SK-N-SH (cell line): ENCODE results near the gene INPP5A. TPM values are rescaled to one million over a fixed set of nuclear protein-coding genes. Genes with fewer than 3 reads are reported as not detected.

Source experiments
- CTCF ChIA-PET: fragments of 300-600, 350-600 bp; formaldehyde crosslinking; extraction: SDS; loops from one replicate; lab custom pipeline; 2021; lab: Yijun Ruan, JAX
- POLR2A ChIA-PET: fragments of 350-600 bp; sonication (Branson Sonifier 250); formaldehyde crosslinking; extraction: SDS; loops from one replicate; lab custom pipeline; 2020; ENCODE audit warnings: antibody characterized with exemption, inconsistent platforms; lab: Yijun Ruan, JAX
- DNase-seq: peaks from one replicate; pipeline ENCODE4 v3.0.0; 2012
- H2AFZ ChIP-seq: fragments of 200-600 bp; sonication (generic); 2 replicates; pipeline ENCODE4 v1.8.1; 2016; ENCODE audit warnings: antibody characterized with exemption, mild to moderate bottlenecking, low read depth
- H3F3A ChIP-seq: fragments of 200-600 bp; sonication (generic); replicated peaks from 2 replicates; pipeline ENCODE3; 2016; ENCODE audit warnings: antibody characterized with exemption, mild to moderate bottlenecking; ENCODE audit not compliant: insufficient read depth
- H3K27ac ChIP-seq, 2 experiments: fragments of 200-500 bp in 1 of 2; fragments of 200-600 bp in 1 of 2; sonication (Bioruptor generic) in 1 of 2; sonication (generic), shearing (Covaris generic) in 1 of 2; 2 replicates each; pipeline versions ENCODE4 v1.5.1 to v1.6.1; 2014 to 2016; ENCODE audit warnings: low read depth in 2 of 2, inconsistent platforms in 1 of 2, low read length in 1 of 2, mild to moderate bottlenecking in 1 of 2, mixed read lengths in 1 of 2
- H3K27me3 ChIP-seq: fragments of 200-600 bp; sonication (generic), shearing (Covaris generic); 2 replicates; pipeline ENCODE4 v1.6.1; 2016; ENCODE audit warnings: mixed run types; ENCODE audit not compliant: insufficient read depth
- H3K36me3 ChIP-seq, 2 experiments: fragments of 200-500 bp in 1 of 2; fragments of 200-600 bp in 1 of 2; sonication (Bioruptor generic) in 1 of 2; sonication (generic) in 1 of 2; replicated peaks in 1 of 2; 2 replicates each; pipeline versions ENCODE3 to v1.5.1; 2014 to 2016; ENCODE audit warnings: low read length in 1 of 2, mild to moderate bottlenecking in 1 of 2; ENCODE audit not compliant: insufficient read depth in 2 of 2, control insufficient read depth in 1 of 2
- H3K4me1 ChIP-seq, 2 experiments: fragments of 200-500 bp in 1 of 2; fragments of 200-600 bp in 1 of 2; sonication (Bioruptor generic) in 1 of 2; sonication (generic), shearing (Covaris generic) in 1 of 2; 2 replicates each; pipeline versions ENCODE4 v1.5.1 to v1.6.1; 2014 to 2016; ENCODE audit warnings: low read depth in 1 of 2, low read length in 1 of 2, mixed run types in 1 of 2; ENCODE audit not compliant: insufficient read depth in 2 of 2, control insufficient read depth in 1 of 2
- H3K4me2 ChIP-seq: fragments of 200-600 bp; sonication (generic), shearing (Covaris generic); 2 replicates; pipeline ENCODE4 v1.6.1; 2017; ENCODE audit warnings: mixed run types
- H3K4me3 ChIP-seq, 2 experiments: fragments of 200-500 bp in 1 of 2; fragments of 200-600 bp in 1 of 2; sonication (Bioruptor generic) in 1 of 2; sonication (generic), shearing (Covaris generic) in 1 of 2; 2 replicates each; pipeline versions ENCODE4 v1.5.1 to v1.8.1; 2014 to 2016; ENCODE audit warnings: low read depth in 2 of 2, inconsistent platforms in 1 of 2, low read length in 1 of 2, mild to moderate bottlenecking in 1 of 2, mixed read lengths in 1 of 2, moderate library complexity in 1 of 2
- H3K79me2 ChIP-seq: fragments of 200-600 bp; sonication (generic); 2 replicates; pipeline ENCODE4 v1.8.1; 2017; ENCODE audit warnings: mild to moderate bottlenecking; ENCODE audit not compliant: insufficient read depth
- H3K9ac ChIP-seq: fragments of 200-600 bp; sonication (generic); 2 replicates; pipeline ENCODE4 v1.6.1; 2017; ENCODE audit warnings: mixed run types
- H3K9me2 ChIP-seq: fragments of 200-600 bp; sonication (generic); 2 replicates; pipeline ENCODE4 v1.6.1; 2017; ENCODE audit warnings: mixed run types
- H3K9me3 ChIP-seq: fragments of 200-600 bp; sonication (generic); 2 replicates; pipeline ENCODE4 v1.6.1; 2017; ENCODE audit warnings: mixed run types, mild to moderate bottlenecking, moderate library complexity
- H4K20me1 ChIP-seq: fragments of 200-600 bp; sonication (generic); 2 replicates; pipeline ENCODE4 v1.6.1; 2017; ENCODE audit warnings: mild to moderate bottlenecking, mixed run types; ENCODE audit not compliant: insufficient read depth
- CTCF ChIP-seq: fragments of 200-600 bp; sonication (generic); IDR thresholded peaks from 2 replicates; pipeline ENCODE4 v1.6.1; 2017; ENCODE audit warnings: antibody characterized with exemption, mild to moderate bottlenecking, moderate library complexity
- FOSL2 ChIP-seq: IDR thresholded peaks from 2 replicates; pipeline ENCODE4 v1.4.0; 2012; ENCODE audit warnings: low read depth, mild to moderate bottlenecking, moderate library complexity, borderline replicate concordance
- GATA2 ChIP-seq: sonication (generic); formaldehyde crosslinking; IDR thresholded peaks from 2 replicates; pipeline ENCODE4 v1.5.0; 2020; ENCODE audit warnings: mild to moderate bottlenecking, missing genetic modification reagents
- IRF3 ChIP-seq: fragments of 150-350 bp; IDR thresholded peaks from 2 replicates; pipeline ENCODE4 v1.6.1; 2016; ENCODE audit warnings: mild to moderate bottlenecking, low read depth, low read length
- JUND ChIP-seq: IDR thresholded peaks from 2 replicates; pipeline ENCODE4 v1.4.0; 2012
- MAX ChIP-seq: IDR thresholded peaks from 2 replicates; pipeline ENCODE4 v1.4.0; 2012; ENCODE audit warnings: low read depth
- MXI1 ChIP-seq: IDR thresholded peaks from 2 replicates; pipeline ENCODE4 v1.6.1; 2012; ENCODE audit warnings: mild to moderate bottlenecking, low read depth, low read length, improper control_type of control experiment
- NRF1 ChIP-seq: IDR thresholded peaks from 2 replicates; pipeline ENCODE4 v1.6.1; 2012; ENCODE audit warnings: low read depth, mild to moderate bottlenecking, low read length
- RCOR1 ChIP-seq: fragments of 150-350 bp; IDR thresholded peaks from 2 replicates; pipeline ENCODE4 v1.6.1; 2017; ENCODE audit warnings: antibody characterized with exemption, low read length
- SIN3A ChIP-seq: IDR thresholded peaks from 2 replicates; pipeline ENCODE4 v1.6.1; 2012; ENCODE audit warnings: low read depth, mild to moderate bottlenecking, low read length, moderate library complexity, borderline replicate concordance
- TEAD4 ChIP-seq: IDR thresholded peaks from 2 replicates; pipeline ENCODE4 v1.4.0; 2012; ENCODE audit warnings: mild to moderate bottlenecking, borderline replicate concordance; ENCODE audit not compliant: insufficient read depth
- WGBS: methylation state at CpG from one replicate; pipeline ENCODE4 v1.1.6; 2017; ENCODE audit warnings: low lambda C conversion rate; 5-methylcytosine and 5-hydroxymethylcytosine counted together
- polyA plus RNA-seq, 3 experiments: library from polyadenylated mRNA; depleted of rRNA; stranded (reverse); fragments of >200 nt; gene quantifications; 2 replicates each; pipeline ENCODE4 v1.2.3, GENCODE V29; 2012

The INPP5A gene
- polyA plus RNA-seq, 1 of the 3 experiments (the other 2 are of a cell fraction) = 12.0 TPM

GRCh38 chr10:132642732-132643008 lies 105.1 kb downstream of the INPP5A start:
- H3K36me3 ChIP-seq = no peaks in the 10 kb centered on the region

More at GRCh38 chr10:132642732-132643008, 105.1 kb downstream of the INPP5A start:
- no peak for DNase-seq
- H3F3A ChIP-seq = no peaks in the 10 kb centered on the region
- TF ChIP-seq IRF3 = no peak
- no peak for TF ChIP-seq SIN3A
- TF ChIP-seq GATA2 = no peak
- TF ChIP-seq JUND = no peak
- TF ChIP-seq FOSL2 = no peak
- no peak for TF ChIP-seq NRF1
- no peak for TF ChIP-seq TEAD4
- no peak for TF ChIP-seq CTCF
- TF ChIP-seq RCOR1 = no peak
- TF ChIP-seq MAX = no peak
- TF ChIP-seq MXI1 = no peak
- H3K27ac ChIP-seq = no peak overlapping the region
- ChIA-PET CTCF (interaction anchor here (0.8 to 4.7 kb wide), 7 partner anchors 12 to 289 kb away, joined by 3 to 19 read pairs (median 3); no protein-coding TSS in a partner anchor), POLR2A (no interaction called here)
- peaks cover 4% of the 10 kb centered on the region; the same call in 1 of the 2 replicates for H4K20me1 ChIP-seq
- H2AFZ ChIP-seq = no peak overlapping the region
- H3K9me2 ChIP-seq = no peaks in the 10 kb centered on the region
- H3K4me2 ChIP-seq = no peak overlapping the region
- H3K4me1 ChIP-seq = peaks cover 0 to 11% of the 10 kb centered on the region in 2 experiments; a peak in 2 of 4 replicates
- H3K27me3 ChIP-seq = no peaks in the 10 kb centered on the region
- 93% methylated on average over 11 of the region's 11 CpGs for WGBS
- no peaks in the 10 kb centered on the region for H3K9me3 ChIP-seq
- H3K79me2 ChIP-seq = peaks cover 20% of the 10 kb centered on the region
- H3K9ac ChIP-seq = no peak overlapping the region
- no peak overlapping the region for H3K4me3 ChIP-seq
